Germinal center (tissue), 1 donor: ENCODE data around the gene SF1.

ENCODE experiments used
- DNase-seq: peaks from one replicate; pipeline ENCODE4 v3.0.0; 2012; ENCODE audit warnings: mixed read lengths, low spot score

The SF1 gene

DNA sequence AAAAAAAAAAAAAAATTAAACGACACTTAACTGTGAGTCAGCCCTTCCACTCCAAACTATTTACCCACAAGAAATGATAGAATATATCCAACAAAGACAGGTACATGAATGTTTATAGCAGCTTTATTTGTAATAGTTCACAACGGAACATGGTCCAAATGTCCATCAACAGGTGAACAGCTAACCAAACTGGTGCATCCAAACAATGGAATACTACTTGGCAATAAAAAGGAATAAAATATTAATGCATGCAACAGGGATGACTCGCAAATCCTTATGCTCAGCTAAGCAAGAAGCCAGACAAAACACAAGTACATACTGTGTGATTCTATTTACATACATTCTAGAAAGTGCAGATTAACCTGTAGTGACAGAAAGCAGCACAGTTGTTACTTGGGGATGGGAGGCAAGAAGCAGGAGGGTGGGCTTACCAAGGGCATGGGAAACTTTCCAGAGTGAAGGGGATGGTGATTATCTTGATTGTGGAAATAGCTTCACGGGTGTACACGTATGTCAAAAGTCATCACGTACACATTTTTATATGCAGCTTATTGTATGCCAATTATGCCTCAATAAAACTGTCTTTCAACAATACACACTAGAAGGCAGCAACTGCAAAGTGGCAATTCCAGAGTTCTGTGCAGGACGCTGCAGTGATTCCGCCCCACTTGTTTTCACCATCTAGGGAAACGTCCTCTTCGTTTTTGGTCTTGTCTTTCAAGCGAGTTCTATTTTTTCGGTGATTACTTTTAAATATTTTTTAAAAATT is 6.7 kb upstream of the SF1 start:
- no peak for DNase-seq

DNA sequence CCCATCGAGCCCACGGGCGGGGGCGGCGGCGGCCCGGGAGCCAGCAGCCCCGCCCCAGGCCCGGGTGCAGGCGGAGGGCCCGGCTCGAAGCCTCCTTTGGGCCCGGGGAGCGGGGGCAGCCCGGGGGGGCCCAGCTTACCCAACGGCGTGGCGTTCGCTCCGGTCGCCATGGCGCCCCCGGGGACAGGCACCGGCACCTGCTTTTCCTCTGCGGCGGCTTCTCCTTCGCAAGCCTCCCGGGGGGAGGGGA is 194 bp downstream of the SF1 start:
- no peak for DNase-seq

DNA sequence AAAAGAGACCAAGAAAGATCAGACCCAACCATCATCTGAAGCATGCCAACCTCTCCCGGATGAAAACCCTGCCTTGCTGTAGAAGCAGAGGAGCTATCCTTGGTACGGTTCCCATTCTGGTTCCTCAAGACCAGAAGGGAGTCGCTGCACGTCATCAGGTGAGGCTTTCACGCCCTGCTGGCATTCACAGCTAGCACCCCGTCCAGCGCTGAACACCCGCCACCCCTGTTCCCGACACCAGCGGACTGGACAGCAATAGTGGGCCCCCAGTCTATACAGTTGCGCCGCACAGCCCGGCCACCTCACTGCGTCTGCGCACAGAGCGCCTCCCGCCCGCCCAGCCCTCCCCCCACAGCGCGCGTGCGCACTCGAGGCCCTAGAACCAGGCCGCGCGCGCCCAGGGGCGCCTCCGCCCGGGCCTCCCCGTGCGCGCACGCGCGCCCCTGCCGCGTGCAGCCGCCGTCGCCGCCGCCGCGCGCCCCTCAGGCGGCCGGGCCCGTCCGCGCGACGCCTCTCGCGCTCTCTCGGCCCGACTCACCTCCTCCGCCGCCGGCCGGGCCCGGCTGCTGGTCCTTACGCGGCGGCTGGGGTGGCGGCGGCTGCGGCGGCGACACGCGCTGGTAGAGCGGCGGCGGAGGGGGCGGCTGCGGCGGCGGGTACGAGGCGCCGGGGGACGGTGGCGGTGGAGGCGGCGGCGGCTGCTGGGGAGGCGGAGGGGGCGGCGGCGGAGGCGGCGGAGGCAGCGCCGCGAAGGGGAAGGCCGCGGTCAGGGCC is 706 bp downstream of the SF1 start:
- DNase-seq = peak; percentile 96

DNA sequence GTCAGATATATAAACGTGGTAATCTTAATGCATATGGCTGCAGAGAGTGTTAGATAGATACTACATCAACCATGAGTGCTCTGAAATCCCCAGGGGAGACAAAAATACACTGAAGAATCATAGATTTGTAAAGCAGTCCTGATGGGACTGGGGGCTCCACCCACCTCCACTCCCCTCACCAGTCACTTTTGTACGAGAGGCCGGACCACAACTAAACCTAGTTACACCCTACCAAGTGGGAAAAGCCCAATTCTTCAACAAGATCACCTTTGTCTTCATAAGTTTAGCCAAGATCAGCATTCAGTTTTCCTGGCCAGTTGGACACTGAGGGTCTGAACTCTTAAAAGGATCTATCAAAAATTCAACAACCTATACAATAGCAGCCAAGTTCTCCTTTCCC is 1.5 kb downstream of the SF1 start:
- DNase-seq = no peak

DNA sequence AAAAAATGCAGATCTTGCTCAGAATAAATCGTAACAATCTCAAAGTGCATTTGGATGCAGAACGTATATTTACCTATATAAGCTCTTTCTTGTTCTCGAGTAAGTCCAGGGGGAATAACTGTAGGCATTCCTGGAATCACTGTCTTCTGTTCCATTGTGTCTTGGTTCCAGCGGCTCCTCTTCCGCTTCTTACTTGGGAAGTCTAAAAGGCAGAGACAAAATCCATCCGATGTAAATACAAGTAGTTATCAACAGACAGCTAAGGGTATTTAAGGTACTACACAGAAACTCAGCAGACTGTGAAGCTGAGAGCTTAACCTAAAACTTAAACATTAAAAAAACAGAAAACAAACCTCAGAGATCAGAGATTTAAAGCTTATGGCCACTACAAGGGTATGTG is 1.9 kb downstream of the SF1 start:
- no peak for DNase-seq

DNA sequence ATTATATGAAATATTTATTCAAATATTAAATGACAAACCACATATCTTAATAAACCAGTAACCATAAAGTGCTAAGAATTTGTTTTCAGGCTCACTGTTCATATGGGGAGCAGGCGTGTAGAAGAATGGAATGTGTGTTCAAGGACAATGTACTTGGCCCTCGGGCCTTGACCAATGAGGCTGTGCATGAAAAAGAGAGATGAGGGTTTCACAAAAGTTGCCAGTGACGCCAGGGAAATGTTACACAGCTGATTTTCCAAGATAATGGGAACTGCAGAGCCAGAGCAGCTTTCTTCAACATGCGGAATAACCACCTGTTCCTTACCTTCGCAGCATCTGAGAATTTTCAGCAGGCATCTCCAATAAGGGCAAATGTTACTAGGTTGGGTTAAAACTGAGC is 4.2 kb downstream of the SF1 start:
- no peak for DNase-seq

DNA sequence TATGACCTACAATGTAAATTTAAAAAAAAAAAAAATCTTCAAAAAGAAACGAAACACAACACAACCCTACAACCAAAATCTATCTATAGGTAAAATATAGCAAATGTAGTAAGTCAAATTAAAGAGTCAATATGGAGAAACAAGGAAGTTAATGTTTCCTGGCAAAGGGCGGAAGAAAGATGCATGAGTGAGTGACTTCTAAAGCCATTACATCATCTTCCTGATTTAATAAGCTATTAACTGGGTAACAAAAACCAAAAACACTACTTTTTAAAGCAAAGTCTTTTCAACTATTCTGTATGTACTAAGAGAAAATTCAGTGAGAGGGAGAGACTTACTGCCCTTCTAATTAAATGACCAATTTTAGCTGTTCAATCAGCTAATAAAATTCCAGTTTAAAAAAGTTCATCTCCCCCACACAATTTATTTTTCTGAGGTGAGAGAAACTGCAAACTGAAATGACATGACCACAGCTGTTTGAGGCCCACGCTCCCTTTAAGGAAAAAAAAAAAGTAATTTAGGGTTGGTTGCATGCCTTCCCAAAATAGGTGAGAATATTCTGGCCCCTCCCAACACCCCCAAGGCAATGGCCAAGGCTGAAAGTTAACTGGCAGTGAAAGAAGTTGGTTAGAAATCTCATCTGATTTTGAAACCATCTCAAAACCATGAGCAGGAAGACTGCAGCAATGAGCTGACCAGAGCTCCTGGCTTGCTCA is 5.9 kb downstream of the SF1 start:
- DNase-seq = peak; percentile 34

DNA sequence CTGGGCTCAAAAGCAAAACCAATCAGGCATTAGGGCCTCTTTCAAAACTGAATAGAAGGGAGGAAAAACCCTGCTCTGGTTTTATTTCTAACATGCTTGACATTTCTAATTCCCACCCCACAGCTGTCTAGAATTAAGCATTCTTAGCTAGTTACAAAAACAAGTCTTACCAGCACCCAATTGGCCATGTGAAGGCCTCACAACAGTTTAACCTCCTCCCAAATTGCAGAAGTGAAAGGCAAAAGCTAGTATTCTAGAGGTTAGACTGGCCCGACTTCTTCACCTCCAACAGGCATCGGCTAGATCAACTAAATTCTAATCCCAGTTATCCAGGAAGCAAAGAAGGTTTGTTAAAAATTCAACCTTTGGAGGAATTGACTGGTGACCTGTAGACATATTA is 6.5 kb downstream of the SF1 start:
- no peak for DNase-seq

DNA sequence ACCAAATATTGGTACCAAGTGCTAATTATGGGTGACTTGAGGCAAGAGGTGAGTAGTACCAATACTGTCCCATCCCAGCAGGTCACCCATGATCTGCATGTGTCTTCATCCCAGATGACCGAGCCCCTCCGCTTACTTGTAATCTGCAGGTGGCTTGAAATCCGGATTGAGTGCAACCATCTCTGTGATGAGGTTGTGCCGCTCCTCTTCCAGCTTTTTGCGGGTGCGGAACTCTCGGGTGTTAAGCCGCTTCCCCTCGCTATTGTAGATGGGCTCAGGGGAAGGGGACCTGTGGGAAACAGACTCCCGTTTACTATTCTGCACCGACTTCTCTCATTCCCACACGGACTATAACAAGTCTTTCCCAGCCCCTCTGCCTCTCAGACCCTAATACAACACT is 8.2 kb downstream of the SF1 start:
- DNase-seq = no peak

DNA sequence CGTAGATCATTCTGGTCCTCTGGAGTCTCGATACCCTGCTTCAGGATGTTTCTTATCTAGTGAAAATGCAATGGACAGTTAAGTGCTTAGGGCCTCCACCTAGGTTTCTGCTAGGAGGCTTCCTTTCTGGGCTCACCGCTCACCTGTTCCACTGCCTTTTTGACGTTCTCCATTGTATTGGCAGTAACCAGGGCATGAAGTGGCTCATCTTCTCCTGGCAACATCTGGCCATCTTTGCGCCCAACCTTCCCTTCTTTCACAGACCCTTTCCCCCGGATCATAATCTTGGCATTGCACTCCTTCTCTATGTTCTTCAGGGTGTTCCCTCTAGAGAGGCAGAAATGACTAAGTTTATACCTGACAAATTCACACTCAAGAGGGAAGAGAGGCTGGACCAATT is 9.1 kb downstream of the SF1 start:
- DNase-seq = no peak

DNA sequence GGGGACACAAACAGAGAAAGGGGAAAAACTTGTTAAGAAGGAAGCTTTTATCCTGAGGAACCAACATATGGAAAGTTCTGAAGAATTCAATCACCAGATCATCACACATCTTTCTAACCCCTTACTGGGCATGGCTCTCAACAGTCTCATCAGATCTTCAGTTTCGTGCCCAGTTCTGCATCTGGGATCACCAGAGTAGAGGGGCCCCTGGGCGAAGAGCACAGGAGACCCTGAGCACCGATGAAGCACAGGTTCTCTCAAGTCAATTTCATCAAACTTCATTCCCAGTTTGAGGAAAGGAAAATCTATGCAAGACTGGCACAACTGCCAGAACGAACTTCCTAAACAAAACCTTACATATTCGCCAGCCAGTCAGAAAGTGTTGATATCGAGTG is 10.0 kb downstream of the SF1 start:
- no peak for DNase-seq

DNA sequence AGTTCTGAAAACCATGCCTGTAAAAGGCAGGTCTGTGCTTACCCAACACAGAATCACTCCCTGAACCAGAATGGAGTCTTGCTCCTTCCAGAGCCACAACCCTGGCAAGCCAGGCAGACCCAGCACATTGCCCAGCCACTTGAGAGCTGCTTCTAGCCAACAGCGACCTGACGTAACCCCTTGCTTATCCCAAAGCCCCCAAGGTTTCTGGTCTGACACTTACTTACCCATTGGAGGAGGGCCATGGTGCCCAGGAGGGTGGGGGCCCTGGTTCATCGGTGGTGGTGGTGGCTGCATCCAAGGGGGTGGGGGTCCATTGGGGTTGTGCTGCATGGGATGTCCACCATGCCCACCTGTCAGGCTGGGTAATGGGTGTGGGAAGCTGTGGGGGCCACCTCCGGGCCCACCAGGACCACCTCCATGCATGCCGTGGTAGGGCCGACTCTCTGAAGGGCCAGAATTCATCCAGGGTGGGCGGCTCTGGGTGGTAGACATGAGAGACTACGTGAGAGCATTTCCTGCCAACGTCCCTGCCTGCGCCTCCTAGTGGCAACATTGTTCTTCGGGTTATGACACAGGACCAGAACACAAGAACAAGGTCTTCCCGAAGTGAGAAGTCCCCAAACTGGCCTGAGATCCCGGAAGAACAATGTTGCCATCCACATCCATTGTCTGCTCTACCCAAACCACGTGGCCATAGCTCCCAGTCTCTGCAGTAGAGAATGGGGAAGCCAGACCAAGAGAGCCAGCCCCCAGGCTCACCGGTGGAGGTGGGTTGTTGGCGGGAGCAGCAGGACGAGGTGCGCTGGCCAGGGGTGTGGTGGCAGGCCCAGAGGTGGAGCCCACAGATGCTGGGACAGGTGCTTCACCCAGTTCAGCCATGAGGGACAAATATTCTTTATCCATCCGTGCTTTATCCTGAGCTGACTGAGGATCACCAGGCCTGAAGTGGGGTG is 10.7 kb downstream of the SF1 start:
- DNase-seq = no peak

DNA sequence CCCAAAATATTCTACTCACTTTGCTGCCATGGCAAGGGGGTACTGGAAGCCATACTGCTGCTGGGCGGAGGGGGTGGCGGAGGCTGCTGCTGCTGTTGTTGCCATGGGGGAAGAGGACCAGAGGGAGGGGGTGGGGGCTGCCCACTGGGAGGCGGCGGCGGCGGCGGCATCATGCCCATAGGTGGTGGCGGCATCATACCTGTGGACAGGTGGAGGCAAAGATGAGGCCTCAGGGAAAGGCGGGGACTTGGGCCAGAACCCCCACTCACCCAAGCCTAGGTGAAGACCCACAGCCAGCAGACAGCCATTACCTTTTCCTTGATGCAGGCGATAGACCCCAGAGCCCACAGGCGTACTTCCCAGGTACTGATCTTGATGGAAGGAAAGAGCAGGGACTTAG is 11.5 kb downstream of the SF1 start:
- no peak for DNase-seq

DNA sequence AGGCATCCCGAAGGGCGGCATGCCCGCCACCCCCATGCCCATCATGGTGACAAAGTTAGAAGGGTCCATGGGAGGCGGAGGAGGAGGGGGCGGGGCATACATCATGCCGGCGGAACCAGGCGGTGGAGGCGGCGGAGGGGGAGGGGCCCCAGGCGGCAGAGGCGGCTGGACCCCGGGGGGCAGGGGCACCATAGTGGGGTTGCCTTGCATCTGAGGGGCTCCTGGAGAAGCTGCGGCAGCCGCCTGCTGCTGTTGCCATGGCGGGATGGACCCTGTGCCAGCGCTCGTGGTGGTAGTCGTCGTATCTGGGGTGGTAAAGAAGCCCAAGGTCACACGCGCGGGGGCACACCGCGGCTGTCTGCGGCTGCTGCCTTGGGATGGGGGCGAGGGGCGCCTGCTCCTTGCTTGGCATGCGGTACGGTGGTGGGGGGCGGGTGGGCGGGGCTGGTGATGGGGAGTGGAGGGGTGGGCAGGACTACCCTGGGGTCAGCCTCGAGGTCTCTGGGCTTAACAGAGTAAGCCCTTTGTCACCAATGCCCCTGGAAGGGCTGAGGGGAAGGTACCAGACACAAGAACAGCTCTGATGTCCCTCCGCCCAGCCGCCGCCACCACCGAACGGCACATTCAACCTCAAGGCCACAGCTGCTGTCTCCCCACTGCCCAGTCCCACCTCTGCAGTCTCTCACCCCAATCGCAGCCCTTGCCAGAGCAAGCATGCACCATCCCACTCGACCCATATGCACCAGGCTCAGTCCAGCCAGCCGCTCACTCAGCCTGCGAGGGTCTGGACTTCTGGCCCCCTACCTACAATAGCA is 12.3 kb downstream of the SF1 start:
- DNase-seq = no peak

DNA sequence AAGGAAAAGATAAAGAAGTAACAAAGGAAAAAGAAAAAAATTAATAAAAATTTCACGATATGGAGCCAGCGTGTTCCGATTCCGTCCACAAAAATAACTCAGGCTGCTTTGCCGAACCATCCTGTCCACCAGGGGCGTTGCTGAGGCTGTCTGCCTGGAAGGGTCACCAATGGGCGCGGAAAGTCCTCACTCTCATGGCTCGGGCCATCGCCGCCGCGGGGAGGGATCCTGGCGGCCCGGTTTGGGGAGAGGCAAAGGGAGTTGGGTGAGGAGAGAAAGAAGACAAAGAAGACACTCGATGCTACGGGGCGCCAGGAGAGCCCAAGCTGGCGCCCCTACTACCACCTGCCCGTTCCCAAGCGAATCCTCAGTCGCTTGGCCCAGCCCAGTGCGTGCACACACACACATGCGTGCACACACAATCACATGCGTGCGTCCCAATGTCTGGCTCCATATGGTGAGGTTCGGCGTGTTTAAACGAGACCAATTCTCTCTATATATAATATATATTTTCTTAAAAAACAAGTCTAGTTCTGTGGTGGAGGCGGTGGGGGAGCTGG is 13.0 kb downstream of the SF1 start:
- DNase-seq = no peak

DNA sequence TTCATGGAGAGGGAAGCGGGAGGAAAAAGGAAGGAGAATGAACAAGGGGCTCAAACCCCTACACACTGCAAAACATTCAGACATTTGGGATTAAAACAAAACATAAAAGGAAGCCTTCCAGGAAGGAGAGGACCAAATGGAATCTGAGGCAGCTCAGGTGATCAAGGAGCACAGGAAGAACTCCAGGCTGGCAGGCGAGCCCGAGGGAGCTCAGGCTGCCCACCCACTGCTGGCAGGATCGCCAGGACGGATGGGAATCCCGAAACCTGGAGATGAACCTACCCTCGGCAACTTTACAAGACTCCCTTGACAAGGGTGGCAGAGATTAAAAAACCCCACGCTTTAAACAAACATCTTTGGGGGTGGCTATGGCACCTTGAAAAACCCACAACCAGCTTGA is 13.6 kb downstream of the SF1 start:
- DNase-seq = no peak

DNA sequence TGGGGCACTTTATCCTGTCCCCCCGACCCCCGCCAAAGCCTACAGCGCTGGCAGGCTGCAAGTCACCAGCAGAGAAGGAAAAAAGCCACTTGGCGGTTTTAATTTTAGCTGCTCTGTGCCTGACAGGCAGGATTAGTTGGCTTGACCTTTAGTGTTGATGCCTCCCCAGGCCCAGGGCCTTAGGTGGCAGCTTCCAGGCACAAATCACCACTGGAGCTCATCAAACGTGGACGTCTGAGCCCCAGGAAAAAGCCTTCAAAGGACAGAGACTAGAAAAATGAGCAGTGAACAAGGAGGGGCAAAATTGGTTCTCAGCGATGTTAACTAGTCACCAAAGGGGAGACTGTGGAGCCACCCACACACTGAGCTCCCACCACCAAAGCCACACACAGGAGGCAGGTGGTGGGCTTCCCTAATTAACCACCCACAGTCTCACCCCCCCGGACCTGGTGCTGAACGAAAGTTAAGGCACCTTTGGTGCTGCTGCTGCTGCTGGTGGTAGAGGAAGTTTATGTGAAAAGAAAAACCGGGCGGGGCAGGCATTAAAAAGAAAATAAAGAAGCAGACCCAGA is 14.2 kb downstream of the SF1 start:
- DNase-seq = no peak

DNA sequence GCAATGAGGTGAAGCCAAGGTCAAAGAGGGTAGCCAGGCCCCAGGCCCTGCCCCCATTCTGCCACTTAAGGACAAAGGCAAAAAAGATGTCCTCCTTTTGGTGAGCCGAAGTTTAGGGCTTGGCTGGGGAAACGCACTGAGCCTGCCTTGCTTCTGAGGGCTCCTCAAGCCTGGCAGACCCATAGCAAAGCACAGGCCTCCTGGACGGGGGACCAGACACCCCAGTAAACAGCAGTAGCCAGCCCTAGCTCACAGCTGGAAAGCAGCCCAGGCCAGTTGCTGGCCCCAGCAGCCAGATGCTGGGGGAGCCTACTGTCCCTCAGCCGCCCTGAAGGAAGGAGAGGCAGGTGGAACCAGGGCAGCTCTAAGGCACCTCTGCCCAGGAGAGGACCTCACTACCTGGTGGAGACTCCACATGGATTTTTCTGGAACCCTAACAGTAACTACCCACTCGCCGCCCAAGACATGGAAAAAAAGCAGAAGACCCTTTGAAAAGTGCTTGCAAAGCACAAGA is 14.8 kb downstream of the SF1 start:
- no peak for DNase-seq

DNA sequence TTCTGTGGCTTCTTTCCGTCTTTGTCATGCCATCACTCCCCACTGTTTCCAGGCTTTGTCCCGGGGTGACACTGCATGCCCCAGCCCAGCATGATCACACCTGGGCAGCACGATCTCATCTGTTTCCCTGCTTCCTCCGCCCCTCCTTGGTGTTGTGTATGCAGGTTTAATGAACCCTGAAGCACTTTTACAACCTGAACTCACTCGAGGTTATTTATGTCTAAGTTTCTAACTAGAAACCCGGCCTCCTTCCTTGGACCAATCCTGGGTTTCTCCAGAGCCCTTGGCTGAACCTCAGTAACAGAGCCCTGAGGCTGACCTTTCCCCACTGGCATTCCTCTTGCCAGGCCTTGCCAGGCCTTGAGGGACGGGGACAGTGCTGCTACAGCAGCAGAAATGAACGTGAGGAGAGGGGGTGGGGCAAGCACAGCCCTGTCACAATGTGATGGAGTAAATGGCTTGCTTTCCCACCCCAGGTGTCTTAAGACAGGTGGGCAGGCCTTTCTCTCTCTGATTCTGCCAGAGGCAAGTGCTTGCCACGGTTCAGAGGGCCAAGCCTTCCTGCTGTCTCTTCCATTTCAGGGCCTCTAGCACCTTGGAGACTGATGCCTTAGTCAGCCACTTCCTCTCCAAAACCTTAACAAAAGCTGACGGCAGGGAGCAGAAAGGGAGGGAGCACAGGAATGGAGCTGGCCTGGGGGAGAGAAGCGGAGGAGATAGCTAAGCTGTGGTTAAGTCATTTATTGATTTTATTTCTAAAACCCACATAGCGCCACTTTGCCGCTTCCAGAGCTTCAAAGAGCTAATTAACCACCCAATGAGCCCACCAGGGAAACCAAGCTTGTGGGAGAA is 15.4 kb downstream of the SF1 start:
- no peak for DNase-seq

DNA sequence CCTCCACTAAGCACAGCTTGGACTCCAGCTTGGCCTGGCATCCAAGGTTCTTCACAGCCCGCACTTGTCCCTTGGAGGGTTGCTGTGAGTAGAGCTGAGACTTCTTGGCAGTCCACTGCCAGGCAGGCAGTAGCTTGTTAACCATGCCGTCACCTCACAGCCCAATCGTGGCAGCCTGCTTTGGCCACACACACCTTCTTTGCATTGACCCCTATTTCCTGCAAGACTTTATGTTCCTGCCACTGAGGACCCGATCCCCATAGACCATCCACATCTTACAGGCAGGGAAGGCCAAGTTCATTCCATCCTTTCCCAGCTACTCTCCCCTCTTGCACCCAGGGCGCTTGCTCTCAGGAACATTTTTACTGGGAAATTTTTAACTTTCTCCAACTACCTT is 16.1 kb downstream of the SF1 start:
- no peak for DNase-seq
